Right forelimb (tissue), 1 donor: Measurements from ENCODE around the gene RPL37.
A peak's percentile ranks its signal among the peaks of the same experiment; 100 is the strongest.
"Not testable (repeated sequence)": the region's sequence is repeated elsewhere in the genome, so short reads cannot be mapped to it uniquely, and the experiment has no call there.

ENCODE experiments used
- DNase-seq: peaks from one replicate; pipeline ENCODE4 v3.0.0-alpha.2; 2018

Gene RPL37

DNA sequence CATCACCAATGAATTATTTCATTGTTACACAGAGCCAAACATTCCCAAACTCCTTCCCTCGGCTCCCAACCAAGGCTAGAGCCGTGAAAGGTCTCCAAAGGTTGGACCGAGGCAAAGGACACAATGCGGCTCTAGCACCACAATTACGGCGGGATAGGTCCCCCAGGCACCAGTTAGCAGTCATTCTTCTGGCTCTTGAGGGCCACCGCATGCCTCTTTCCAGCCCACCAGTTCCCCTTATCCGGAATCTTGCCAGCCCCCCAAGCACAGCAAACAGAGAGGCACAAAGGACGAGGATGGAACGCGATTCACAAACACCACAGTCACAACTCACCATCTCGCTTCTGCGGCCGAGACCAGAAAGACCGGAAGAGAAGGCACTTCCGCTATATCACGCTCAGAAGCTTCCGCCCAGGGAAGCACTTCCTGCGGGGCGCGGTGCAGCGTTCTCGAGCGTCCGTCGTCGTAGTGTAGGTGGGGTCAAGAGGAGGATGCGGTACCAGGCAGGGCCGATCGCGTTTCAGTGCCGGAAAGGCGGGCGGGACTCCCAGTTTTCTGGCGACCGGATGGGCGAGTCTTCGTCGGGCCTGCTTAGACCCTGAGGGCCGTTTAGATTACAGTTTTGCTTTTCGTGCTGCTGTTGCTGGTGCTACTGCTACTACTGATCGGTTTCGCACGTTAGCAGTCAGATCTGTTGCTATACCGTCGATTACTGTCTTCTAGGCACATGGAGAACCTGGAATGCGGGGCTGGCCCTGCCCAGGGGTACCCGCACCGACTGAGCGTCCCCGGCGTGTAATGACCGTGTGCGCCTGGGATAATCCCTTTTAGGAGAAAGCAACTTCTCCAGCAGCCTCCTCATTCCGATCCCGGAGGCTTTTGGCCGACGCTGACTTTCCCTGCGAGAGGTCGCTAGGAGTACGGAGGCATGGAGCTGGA lies at the start of gene RPL37:
Gene RPL37, minus strand, starts transcription at position 374 of the 939 bp plus-strand sequence. Its CDS starts 37 bp downstream, at position 337.
- peak; percentile 97 for DNase-seq

DNA sequence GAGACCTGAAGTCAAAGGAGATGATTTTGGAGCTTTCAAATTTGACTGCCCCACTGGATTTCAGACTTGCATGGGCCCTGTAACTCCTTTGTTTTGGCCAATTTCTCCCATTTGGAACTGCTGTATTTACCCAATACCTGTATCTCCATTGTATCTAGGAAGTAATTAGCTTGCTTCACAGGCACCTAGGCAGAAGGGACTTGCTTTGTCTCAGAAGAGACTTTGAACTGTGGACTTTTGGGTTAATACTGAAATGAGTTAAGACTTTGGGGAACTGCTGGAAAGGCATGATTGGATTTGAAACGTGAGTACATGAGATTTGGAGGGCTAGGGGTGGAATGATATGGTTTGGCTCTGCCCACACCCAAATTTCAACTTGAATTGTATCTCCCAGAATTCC lies 48.0 kb upstream of the RPL37 start:
- DNase-seq: not testable (repeated sequence)

DNA sequence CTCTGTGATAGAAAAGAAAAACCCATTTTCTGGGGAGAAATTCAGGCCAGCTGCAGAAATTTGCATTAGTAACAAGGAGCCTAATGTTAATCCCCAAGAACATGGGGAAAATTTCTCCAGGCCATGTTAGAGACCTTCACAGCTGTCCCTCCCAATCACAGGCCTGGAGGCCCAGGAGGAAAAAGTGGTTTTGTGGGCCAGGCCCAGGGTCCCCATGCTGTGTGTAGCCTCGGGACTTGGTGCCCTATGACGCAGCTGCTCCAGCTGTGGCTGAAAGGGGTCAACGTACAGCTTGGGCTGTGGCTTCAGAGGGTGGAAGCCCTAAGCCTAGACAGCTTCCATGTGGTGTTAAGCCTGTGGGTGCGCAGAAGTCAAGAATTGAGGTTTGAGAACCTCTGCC lies 47.3 kb upstream of the RPL37 start:
- no peak for DNase-seq

DNA sequence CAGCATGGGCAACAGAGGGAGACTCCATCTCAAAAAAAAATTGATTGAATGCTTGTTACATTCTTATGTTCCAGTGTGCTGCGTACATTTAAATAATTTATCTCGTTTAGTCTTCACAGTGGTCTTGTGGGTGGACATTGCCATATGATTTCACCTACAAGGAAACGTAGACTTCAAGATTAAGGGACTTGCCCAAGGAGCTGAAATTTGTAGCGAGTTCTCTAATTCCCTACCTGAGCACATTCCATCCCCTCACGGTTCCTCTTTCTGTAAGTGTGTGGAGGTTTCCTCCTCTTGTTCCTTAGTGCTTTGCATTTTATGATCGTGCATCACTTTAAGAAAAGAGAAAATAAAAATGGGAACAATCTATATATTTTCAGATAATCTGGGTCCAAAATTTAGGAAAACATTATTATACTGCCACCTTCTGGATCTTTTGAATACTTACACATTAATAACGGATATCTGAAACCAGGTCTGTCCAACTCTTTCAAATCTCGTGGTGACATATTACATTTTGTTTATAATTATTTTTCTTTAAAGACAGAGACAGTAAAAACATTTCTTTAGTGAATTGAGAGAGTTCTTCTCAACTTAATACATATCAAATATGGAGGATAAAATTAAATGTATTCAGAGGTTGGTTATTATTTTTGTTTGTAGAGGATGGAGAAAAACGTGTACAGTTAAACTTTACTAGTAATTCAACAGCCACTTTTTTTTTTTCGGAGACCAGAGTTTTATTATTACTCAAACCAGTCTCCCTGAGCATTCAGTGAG lies 44.3 kb upstream of the RPL37 start:
- no peak for DNase-seq

DNA sequence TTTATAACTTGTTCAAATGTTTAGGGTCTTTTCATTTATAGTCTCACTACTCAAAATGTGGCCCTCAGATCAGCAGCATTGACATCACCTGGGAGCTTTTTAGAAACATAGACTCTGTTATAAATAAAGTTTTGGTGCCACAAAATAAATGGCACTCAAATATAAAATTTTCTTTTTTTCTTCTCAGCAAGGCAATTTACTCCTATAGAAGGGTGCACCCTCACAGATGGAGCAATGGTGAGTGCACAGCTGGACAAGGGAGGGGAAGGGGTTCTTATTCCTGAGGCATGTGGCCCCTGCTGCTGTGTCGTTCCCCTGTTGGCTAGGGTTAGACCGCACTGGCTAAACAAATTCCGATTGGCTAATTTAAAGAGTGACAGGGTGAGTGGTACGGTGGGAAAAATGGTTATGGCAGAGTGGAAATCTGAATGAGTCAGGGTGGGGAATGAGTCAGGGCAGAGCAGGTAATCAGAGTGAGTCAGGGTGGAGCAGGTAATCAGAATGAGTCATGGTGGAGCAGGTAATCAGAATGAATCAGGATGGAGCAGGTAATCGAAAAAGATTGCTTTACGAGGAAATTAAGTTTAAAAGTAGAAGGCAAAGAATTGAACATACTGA lies 42.5 kb upstream of the RPL37 start:
- DNase-seq: no peak

DNA sequence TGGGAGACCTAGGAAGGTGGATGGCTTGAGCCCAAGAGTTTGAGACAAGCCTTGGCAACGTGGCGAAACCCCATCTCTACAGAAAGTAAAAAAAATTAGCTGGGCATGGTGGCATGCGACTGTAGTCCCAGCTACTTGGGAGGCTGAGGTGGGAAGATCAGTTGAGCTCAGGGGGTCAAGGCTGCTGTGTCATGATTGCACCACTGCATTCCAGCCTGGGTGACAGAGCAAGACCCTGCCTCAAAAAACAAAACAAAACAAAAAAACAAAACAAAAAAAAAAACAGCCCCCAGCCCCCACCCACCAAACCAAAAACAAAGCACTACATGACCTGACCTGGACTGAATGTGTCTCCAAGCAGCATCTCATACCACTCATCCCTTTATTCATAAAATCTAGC lies 40.9 kb upstream of the RPL37 start:
- DNase-seq: no peak

DNA sequence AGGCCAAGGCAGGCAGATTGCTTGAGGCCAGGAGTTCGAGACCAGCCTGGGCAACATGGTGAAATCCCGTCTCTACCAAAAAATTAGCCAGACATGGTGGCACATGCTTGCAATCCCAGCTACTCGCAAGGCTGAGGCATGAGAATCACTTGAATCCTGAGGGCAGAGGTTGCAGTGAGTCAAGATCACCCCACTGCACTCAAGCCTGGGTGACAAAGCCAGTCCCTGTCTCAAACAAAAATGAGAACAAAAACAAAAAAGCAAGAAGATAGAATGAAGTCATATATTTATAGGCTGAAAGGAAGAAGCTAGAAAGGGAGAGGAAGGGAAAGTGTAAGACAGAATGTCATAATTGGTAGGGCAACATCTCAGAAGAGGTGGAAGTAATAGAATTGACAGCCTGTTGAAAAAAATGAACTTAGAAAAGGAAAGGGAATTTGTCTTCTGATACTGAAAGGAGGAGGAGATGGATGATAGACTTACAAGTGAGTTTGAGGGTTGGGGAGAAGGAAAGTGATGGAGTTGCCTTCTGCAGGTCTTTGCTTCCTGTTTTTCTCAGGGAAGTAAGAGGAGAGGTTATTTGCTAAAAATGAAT lies 38.4 kb upstream of the RPL37 start:
- no peak for DNase-seq

DNA sequence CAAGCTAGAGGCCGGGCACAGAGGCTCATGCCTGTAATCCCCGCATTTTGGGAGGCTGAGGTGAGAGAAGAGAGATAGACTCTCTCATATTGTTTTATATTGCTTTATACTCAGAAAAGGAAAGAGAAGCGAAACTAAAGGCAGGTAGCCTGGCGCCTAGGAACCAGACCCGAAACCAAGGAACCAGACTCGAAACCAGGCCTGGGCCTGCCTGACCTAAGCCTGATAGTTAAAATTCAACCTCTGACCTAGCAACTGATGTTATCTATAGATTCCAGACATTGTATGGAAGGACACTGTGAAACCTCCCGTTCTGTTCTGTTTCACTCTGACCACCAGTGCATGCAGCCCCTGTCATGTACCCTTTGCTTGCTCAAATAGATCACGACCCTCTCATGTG lies 37.2 kb upstream of the RPL37 start:
- not testable (repeated sequence) for DNase-seq

DNA sequence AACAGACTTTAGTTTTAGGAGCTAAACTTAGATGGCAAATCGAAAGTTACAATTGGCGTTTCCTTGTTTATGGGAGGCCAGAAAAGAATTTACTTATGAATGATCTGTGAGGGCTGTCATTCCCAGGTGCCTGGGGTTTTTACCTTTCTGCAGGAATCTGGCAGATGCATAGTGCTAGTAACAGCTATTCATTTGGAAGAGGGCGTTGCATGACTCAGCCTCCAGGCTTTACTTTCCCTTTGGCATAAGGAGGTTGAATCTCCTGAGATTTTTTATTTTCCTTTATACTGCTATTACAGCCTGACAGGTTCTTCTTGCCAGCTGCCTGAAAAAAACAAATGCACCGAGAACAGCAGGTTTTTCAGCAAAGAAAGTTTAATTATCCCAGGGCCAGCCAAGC lies 36.2 kb upstream of the RPL37 start:
- DNase-seq: no peak

DNA sequence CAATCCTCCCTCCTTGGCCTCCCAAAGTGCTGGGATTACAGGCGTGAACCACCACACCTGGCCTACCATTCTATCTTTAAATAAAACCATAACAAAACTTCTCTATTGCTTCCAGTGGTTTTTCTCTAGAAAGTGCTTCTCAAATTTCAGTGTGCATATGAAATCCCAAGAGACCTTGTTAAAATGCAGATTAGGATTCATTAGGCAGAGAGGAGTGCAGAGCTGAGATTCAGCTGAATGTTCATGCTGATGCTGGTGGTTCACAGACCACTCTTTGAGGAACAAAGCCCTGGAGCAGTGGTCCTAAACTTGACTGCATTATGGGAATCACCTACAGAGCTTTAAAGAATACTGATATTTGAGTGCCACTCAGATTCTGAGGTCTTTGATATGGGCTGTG lies 34.4 kb upstream of the RPL37 start:
- DNase-seq: no peak

DNA sequence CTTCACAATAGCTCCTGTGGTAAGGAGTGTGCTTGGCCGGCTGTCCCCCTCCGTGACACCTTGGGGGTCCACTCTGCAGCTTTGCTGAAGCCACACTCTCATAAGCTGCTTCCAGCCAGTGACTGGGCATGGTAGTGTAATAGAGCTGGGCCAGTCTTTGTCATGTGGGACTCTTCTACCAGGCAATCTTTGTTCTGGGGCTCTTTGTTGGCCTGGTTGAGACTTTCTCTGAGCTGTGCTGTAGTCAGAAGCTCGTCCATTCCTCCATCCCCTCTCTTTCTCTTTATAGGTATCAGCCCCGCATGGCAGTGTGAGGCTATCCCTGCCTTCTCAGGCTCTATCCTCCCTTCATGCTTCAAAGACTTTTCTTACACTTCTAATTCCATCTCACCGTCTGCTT lies 31.8 kb upstream of the RPL37 start:
- DNase-seq: no peak

DNA sequence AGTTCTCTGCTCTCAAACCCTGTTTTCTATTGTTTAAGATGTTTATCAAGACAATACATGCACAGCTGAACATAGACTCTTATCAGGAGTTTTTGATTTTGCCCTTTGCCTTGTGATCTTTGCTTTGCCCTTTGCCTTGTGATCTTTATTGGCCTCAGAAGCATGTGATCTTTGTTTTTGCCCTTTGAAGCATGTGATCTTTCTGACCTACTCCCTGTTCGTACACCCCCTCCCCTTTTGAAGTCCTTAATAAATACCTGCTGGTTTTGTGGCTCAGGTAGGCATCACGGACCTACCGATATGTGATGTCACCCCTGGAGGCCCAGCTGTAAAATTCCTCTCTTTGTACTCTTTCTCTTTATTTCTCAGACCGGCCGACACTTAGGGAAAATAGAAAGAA lies 30.0 kb upstream of the RPL37 start:
- DNase-seq: not testable (repeated sequence)

DNA sequence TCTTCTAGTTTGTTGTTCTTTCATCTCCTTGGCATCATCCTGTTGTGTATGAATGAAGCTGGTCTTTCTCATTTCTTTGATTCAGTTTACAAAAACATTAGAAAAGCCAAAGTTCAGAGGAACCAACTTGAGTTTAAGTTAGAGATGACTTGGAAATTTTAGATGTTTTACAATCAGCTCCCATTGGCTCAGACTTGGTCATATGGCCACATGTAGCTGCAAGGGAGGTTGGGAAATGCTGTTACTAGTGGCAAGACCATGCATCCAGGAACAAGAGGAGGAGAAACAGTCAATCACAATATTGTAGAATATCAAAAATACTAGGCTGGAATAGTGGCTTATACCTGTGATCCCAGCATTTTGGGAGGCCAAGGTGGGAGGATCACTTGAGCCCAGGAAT lies 25.7 kb upstream of the RPL37 start:
- DNase-seq: no peak

DNA sequence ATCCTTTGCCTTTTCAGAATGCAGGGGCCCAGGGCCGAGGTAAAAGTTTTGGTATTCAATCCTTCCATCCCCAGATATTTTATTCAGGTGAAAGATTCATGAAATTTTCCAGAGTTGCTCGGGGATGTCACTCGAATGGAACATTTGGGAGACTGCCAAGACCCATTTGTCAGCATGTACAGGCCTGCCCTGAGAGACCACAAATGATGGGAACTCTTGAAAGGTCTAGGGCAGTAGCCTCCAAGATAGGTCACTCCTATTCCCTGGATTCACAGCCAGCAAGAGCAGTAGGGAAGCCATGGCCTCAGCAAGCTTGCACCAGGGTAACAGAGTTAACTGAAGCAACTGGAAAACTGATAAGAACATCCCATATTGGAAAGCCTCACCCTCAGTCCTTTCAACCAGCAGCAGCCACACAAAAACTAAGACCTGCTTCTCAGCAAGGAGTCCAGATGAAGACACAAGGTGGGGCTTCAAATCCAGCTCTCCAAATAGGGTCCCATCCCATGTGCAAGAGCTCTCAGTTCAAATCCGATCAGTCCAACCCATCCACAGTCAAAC lies 18.7 kb upstream of the RPL37 start:
- no peak for DNase-seq

DNA sequence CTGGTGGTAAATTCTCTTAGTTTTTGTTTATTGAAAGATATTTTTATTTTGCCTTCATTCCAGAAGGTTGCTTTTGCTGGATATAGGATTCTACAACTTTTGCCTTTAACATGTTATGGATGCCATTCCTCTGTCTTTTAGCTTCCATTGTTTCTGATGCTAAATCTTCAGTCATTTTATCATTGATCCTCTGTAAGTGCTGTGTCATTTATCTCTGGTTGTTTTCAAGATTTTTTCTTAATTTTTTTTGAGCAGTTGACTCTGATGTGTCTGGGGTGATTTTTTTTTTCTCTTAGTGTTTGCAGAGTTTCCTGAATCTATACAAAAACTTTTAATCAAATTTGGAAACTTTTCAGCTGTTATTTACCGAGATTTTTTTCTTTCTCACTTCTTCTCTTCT lies 12.5 kb upstream of the RPL37 start:
- no peak for DNase-seq

DNA sequence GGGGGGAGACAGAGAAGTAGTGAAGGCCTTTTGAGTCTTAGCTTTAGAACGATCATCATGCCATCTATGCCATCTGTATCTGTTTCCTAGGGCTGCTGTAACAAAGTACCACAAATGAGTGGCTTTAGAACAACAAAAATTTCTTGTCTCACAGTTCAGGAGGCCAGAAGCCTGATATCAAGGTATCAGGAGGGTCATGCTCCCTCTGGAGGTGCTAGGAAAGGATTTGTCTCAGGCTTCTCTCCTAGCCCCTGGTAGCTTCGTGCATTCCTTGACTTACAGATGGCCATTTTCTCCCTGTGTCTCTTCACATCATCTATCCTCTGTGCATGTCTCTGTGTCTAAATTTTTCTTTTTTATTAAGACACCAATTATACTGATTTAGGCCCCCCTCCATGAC lies 11.3 kb upstream of the RPL37 start:
- DNase-seq: no peak

DNA sequence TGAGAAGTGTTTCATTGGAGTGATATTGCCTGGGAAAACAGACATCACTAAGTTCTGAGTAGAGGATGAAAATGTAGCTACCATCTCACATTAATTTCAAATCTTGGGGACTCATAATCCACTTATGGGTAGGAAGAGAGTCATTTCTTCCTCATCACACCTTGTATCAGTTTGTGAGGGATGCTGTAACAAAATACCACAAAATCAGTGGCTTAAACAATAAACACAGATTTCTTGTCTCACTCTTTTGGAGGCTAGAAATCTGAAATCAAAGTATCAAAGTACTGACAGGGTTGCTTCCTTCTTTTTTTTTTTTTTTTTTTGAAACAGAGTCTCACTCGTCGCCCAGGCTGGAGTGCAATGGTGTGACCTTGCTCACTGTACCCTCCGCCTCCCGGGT lies 9.5 kb upstream of the RPL37 start:
- no peak for DNase-seq

DNA sequence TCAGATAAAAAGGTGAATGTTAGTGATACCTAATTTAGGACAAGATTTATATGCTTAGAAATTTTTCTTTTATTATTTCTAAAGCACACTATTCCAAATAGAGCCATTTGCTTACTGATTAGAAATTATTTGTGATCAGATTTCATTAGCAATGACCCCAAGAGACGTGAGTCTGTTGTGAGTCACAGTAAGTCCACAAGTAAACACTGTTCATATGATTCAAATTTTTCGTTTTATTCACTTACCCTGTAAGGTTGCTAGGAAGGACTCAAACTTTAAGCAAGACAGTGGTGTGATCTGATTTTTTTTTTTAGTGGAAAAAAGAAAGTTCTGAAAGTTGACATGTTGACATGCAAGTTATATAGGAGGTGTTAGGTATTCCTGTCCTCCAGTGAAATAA lies 7.3 kb upstream of the RPL37 start:
- no peak for DNase-seq

DNA sequence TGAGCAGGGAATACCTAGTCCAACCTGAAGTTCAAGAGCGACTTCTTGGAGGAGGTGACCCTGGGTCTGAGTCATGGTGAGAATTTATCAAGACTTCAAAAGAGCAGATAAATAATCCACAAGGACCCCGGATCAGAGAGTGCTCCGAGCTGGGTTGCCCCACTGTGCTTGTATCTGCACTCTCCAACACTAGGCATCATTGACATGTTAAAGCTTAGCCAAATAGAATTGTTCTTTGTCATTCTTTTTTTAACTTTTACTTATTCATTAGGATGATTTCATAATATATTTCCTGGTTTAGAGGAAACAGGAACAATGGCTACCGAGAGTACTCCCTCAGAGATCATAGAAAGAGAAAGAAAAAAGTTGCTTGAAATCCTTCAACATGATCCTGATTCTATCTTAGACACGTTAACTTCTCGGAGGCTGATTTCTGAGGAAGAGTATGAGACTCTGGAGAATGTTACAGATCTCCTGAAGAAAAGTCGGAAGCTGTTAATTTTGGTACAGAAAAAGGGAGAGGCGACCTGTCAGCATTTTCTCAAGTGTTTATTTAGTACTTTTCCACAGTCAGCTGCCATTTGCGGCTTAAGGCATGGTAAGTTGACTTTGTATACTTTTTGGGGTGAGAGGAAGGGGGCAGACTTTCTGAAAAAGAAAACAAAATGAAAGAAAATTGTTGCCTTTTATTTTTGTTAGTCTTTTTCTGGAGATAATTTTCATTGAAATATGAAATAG lies 6.2 kb upstream of the RPL37 start, which contains the start of gene CARD6:
Gene CARD6, plus strand, starts transcription at position 300 of the 738 bp plus-strand sequence. Its CDS starts 16 bp downstream, at position 316.
- no peak for DNase-seq

DNA sequence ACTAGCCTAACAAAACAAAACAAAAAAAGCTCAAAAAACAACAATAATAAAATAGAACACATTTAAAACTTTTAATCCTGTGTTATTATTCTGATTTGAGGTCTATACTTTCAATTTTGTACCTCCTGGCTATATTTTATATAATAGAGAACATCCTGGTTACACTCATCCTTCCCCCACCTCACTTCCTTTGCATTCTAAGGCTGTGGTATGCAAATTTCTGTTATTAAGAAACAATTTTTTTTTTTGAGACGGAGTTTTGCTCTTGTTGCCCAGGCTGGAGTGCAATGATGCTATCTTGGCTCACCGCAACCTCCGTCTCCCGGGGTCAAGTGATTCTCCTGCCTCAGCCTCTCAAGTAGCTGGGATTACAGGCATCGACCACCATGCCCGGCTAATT lies 3.1 kb upstream of the RPL37 start:
- no peak for DNase-seq

DNA sequence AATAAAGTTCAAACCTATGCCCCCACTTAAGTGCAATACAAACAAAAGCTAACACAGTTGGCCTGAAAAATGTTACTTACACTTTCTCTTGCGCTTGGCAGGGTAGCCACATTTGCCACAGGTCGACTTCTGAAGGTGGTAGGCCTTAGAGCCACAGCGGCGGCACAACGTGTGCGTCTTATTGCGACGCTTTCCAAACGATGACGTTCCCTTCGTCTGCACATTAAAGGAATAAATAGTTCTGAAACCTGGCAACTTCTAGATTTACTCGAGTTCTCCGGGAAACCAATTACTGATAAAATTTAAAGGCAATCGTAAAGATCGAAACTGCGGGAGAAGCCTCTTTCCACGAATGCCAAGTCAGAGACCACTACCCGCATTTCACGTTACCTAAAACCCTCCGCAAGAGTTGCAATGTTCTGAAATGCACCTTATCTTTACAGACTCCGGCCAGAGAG lies 602 bp downstream of the RPL37 start:
- no peak for DNase-seq

DNA sequence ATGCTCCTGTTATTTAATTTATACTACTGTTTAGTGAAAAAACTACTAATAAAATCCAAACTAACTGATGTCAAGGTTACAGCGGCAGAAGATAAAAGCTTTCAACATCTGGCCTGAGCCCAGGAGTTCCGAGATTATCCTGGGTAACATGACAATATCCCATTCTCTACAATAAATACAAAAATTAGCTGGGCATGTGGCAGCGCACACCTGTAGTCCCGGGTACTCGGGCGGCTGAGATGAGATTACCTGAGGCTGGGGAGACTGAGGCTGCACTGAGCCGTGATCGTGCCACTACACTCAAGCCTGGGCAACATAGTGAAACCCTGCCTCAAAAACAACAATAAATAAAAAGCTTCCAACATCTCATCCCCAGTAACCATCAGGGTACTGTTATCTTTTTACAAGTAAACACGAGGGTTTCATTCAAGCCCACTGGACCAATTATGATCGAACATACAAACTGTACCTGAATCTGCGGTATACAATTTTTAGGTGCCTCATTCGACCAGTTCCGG lies 1.3 kb downstream of the RPL37 start:
- no peak for DNase-seq
